Tibial nerve (tissue), 4 donors: ENCODE measurements around the gene EBLN2.

ENCODE experiments used
- EP300 ChIP-seq, 2 donors: sonication (generic); formaldehyde crosslinking; IDR thresholded peaks; one replicate each; pipeline ENCODE4 v1.6.1; 2017; ENCODE audit warnings: antibody characterized with exemption in 2 of 2, mild to moderate bottlenecking in 1 of 2
- POLR2A ChIP-seq, 2 donors: fragments of 450-650 bp; IDR thresholded peaks; one replicate each; pipeline ENCODE4 v1.6.1; 2017; ENCODE audit warnings: antibody characterized with exemption in 2 of 2, mild to moderate bottlenecking in 2 of 2, moderate library complexity in 2 of 2
- TF ChIP-seq, protein P1 (sequence below), 5 experiments: fragments of 200-600 bp in 3 of 5; fragments of 450-650 bp in 2 of 5; sonication (generic) in 3 of 5; IDR thresholded peaks; one replicate each; pipeline ENCODE4 v1.5.1; 2016 to 2019; ENCODE audit warnings: antibody characterized with exemption in 5 of 5, mild to moderate bottlenecking in 3 of 5, moderate library complexity in 2 of 5

DNA sequence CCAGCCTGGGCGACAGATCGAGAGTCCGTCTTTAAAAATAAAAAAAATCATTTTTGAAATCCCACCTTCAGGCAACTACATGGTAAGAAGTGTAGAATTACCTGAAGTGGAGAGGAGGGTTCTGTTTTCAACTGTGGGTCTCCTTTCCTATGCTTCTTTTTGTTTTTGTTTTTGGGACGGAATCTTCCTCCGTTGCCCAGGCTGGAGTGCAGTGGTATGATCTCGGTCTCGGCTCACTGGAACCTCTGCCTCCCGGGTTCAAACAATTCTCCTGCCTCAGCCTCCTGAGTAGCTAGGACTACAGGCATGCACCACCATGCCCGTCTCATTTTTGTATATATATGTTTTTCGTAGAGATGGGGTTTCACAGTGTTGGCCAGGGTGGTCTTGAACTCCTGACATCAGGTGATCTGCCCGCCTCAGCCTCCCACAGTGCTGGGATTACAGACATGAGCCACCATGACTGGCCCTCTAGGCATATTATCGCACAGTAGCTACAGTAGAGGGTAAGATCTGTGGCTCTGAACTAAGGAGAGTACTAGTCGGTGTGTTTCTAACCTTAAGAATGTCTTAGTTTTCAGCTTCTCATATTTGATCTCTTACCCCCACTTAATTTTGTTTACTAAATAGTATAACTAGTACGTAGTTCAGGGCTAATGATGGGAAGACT, 8.5 kb downstream of the EBLN2 start:
- no peak for TF ChIP-seq POLR2A (IDR thresholded peaks at IDR 0.05)
- TF ChIP-seq, protein P1, sequence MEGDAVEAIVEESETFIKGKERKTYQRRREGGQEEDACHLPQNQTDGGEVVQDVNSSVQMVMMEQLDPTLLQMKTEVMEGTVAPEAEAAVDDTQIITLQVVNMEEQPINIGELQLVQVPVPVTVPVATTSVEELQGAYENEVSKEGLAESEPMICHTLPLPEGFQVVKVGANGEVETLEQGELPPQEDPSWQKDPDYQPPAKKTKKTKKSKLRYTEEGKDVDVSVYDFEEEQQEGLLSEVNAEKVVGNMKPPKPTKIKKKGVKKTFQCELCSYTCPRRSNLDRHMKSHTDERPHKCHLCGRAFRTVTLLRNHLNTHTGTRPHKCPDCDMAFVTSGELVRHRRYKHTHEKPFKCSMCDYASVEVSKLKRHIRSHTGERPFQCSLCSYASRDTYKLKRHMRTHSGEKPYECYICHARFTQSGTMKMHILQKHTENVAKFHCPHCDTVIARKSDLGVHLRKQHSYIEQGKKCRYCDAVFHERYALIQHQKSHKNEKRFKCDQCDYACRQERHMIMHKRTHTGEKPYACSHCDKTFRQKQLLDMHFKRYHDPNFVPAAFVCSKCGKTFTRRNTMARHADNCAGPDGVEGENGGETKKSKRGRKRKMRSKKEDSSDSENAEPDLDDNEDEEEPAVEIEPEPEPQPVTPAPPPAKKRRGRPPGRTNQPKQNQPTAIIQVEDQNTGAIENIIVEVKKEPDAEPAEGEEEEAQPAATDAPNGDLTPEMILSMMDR (IDR thresholded peaks at IDR 0.05), result no peak
- no peak for TF ChIP-seq EP300 (IDR thresholded peaks at IDR 0.05)
